HL-60 (cell line): ENCODE results near the gene LPO.

Source experiments
- DNase-seq, 2 experiments: peaks; one replicate each; pipeline ENCODE4 v3.0.0-alpha.2; 2010 to 2020; ENCODE audit warnings: low read depth in 1 of 2, low spot score in 1 of 2
- H3K27ac ChIP-seq: fragments of 250-450 bp; sonication (Bioruptor Pico); replicated peaks from 2 replicates; pipeline ENCODE4 v1.5.1; 2020; ENCODE audit warnings: mild to moderate bottlenecking, moderate library complexity
- H3K27me3 ChIP-seq: fragments of 250-450 bp; sonication (Bioruptor Pico); 2 replicates; pipeline ENCODE4 v1.5.1; 2021; ENCODE audit warnings: mild to moderate bottlenecking, moderate library complexity; ENCODE audit not compliant: insufficient read depth, poor library complexity, severe bottlenecking
- H3K4me3 ChIP-seq: replicated peaks from 2 replicates; pipeline ENCODE4 v1.5.1; 2011; ENCODE audit warnings: mild to moderate bottlenecking, control low read depth, low read length; ENCODE audit not compliant: insufficient read depth
- GABPA ChIP-seq: IDR thresholded peaks from 2 replicates; pipeline ENCODE4 v1.6.1; 2012; ENCODE audit warnings: low read depth
- POLR2AphosphoS5 ChIP-seq: IDR thresholded peaks from 2 replicates; pipeline ENCODE4 v1.6.1; 2012; ENCODE audit warnings: low read depth
- SPI1 ChIP-seq: IDR thresholded peaks from 2 replicates; pipeline ENCODE4 v1.6.1; 2012; ENCODE audit warnings: low read depth, mild to moderate bottlenecking, borderline replicate concordance
- TF ChIP-seq, protein P1 (sequence below): IDR thresholded peaks from one replicate; pipeline ENCODE4 v1.5.1; 2011; ENCODE audit warnings: low read length, control low read depth, inconsistent platforms; ENCODE audit not compliant: insufficient read depth
- TF ChIP-seq, protein P2 (sequence below): IDR thresholded peaks from 2 replicates; pipeline ENCODE4 v1.6.1; 2012; ENCODE audit warnings: low read depth; ENCODE audit not compliant: insufficient replicate concordance

Gene LPO

GRCh38 chr17:58308173-58308984 is 70.0 kb downstream of the LPO start:
- TF ChIP-seq, protein P1, sequence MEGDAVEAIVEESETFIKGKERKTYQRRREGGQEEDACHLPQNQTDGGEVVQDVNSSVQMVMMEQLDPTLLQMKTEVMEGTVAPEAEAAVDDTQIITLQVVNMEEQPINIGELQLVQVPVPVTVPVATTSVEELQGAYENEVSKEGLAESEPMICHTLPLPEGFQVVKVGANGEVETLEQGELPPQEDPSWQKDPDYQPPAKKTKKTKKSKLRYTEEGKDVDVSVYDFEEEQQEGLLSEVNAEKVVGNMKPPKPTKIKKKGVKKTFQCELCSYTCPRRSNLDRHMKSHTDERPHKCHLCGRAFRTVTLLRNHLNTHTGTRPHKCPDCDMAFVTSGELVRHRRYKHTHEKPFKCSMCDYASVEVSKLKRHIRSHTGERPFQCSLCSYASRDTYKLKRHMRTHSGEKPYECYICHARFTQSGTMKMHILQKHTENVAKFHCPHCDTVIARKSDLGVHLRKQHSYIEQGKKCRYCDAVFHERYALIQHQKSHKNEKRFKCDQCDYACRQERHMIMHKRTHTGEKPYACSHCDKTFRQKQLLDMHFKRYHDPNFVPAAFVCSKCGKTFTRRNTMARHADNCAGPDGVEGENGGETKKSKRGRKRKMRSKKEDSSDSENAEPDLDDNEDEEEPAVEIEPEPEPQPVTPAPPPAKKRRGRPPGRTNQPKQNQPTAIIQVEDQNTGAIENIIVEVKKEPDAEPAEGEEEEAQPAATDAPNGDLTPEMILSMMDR = peak; percentile 52
- TF ChIP-seq SPI1 (no peak), POLR2AphosphoS5 (peak; percentile 11; the same call in 1 of the 2 replicates), GABPA (0 out of 2 replicates have a peak, but pooled peaks have one; percentile 11)
- TF ChIP-seq, protein P2, sequence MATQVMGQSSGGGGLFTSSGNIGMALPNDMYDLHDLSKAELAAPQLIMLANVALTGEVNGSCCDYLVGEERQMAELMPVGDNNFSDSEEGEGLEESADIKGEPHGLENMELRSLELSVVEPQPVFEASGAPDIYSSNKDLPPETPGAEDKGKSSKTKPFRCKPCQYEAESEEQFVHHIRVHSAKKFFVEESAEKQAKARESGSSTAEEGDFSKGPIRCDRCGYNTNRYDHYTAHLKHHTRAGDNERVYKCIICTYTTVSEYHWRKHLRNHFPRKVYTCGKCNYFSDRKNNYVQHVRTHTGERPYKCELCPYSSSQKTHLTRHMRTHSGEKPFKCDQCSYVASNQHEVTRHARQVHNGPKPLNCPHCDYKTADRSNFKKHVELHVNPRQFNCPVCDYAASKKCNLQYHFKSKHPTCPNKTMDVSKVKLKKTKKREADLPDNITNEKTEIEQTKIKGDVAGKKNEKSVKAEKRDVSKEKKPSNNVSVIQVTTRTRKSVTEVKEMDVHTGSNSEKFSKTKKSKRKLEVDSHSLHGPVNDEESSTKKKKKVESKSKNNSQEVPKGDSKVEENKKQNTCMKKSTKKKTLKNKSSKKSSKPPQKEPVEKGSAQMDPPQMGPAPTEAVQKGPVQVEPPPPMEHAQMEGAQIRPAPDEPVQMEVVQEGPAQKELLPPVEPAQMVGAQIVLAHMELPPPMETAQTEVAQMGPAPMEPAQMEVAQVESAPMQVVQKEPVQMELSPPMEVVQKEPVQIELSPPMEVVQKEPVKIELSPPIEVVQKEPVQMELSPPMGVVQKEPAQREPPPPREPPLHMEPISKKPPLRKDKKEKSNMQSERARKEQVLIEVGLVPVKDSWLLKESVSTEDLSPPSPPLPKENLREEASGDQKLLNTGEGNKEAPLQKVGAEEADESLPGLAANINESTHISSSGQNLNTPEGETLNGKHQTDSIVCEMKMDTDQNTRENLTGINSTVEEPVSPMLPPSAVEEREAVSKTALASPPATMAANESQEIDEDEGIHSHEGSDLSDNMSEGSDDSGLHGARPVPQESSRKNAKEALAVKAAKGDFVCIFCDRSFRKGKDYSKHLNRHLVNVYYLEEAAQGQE = no peak
- no peaks in the 10 kb centered on the region for H3K27me3 ChIP-seq
- peak in 1 of 2 experiments; percentile 85 for DNase-seq
- peak overlapping the region; percentile 26 for H3K27ac ChIP-seq
- H3K4me3 ChIP-seq = no peak overlapping the region

DNA sequence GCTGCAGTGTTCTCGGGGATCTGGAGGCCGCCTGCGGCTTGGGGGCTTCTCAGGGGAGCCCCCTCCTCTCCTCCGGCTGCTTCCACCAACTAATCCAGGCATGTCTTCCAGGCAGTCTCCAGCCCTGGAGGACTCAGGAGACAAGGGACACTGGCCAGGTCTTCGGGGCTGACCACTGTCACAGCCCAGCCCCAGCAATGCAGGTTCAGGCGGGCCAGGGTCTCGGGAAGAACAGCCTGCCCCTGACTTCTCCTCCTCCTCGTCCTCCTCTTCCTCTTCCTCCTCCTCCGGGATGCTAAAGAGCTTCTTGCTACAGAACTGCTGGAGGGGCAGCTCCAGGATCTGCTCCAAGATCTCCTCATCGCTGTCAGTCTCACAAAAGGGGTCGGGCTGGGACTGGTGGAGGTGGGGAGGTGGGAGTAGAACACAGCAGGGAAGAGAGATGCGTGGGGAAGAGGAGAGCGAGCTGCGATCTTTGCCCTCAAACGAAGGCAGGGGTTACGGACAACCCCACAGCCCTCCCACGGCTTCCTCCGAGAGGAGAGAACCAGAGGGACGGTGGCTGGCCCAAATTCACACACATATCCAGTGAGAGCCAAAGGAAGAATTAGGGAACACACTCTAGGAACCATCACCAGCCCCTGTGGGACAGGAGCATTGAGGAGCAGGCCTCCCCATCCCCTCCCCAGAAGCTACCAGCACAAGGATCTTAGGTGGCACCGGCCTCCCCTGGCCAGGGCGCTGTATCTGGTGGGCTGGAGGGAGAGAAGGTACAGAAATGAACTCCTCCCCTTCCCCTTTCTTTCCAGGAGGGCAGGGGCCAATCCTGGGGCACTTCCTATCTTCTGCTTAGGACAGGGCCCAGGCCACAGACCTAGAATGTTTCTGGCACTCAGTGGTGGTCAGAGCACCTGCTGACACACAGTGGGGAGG is 70.9 kb downstream of the LPO start:
- Histone ChIP-seq H3K27me3 (no peaks in the 10 kb centered on the region), H3K4me3 (no peak overlapping the region), H3K27ac (peak overlapping the region; percentile 26; the same call in 1 of the 2 replicates)
- TF ChIP-seq, protein P2 = no peak
- peak; percentile 63; the same call in 1 of the 2 replicates for TF ChIP-seq SPI1
- peak in 1 of 2 experiments; percentile 62 for DNase-seq

DNA sequence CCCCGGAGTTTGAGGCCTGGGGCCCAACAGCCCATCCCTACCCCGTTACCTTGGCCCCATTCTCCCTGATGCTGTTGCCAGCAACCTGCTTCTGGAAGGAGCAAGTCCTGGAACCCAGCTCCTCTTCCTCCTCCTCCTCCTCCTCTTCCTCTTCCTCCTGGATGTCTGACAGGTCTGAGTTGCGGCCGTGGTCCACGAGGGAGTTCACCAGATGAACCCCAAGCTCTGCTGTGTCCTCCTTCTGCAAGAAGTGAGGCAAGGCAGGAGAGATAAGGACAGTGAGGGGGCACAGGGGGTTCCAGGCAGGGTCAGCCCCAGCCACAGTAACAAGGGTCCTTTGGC is 71.5 kb downstream of the LPO start:
- no peaks in the 10 kb centered on the region for H3K27me3 ChIP-seq
- TF ChIP-seq, protein P1 = no peak
- 0 out of 2 replicates have a peak, but pooled peaks have one; percentile 67 for TF ChIP-seq POLR2AphosphoS5
- TF ChIP-seq GABPA = no peak
- H3K4me3 ChIP-seq = no peak overlapping the region

More for the DNA sequence above, 71.5 kb downstream of the LPO start:
- H3K27ac ChIP-seq = 0 out of 2 replicates have a peak overlapping the region, but pooled peaks have one; percentile 26
- no peak for DNase-seq
